DND-41 (cell line): ENCODE measurements around the gene PRXL2B.

Source experiments
- ATAC-seq: fragments of 200-7000 bp; cut with Tn5 transposase; 3 replicates; pipeline ENCODE4 v1.9.1; 2021; ENCODE audit warnings: low read depth; ENCODE audit not compliant: insufficient read depth
- DNase-seq: peaks from one replicate; pipeline ENCODE4 v3.0.0-alpha.2; 2020
- H2AFZ ChIP-seq: 2 replicates; pipeline ENCODE4 v1.6.0; 2012; ENCODE audit warnings: low read depth, low read length
- H3K27ac ChIP-seq: 2 replicates; pipeline ENCODE4 v1.5.1; 2012; ENCODE audit warnings: low read length, inconsistent platforms
- H3K27me3 ChIP-seq: fragments of 200-600 bp; sonication (generic); 2 replicates; pipeline ENCODE4 v1.6.0; 2012; ENCODE audit warnings: low read length, mild to moderate bottlenecking, inconsistent platforms; ENCODE audit not compliant: insufficient read depth, poor library complexity
- H3K36me3 ChIP-seq: 2 replicates; pipeline ENCODE4 v1.5.1; 2012; ENCODE audit warnings: low read length, inconsistent platforms; ENCODE audit not compliant: insufficient read depth
- H3K4me1 ChIP-seq: 2 replicates; pipeline ENCODE4 v1.5.1; 2012; ENCODE audit warnings: mild to moderate bottlenecking, low read length; ENCODE audit not compliant: insufficient read depth
- H3K4me2 ChIP-seq: 2 replicates; pipeline ENCODE4 v1.6.0; 2012; ENCODE audit warnings: mild to moderate bottlenecking, moderate library complexity, low read length, inconsistent platforms; ENCODE audit not compliant: insufficient read depth
- H3K4me3 ChIP-seq, 2 experiments: fragments of 200-600 bp in 1 of 2; shearing (Covaris generic) in 1 of 2; 2 replicates each; pipeline ENCODE4 v1.5.1; 2012 to 2016; ENCODE audit warnings: inconsistent platforms in 2 of 2, low read length in 2 of 2, mild to moderate bottlenecking in 2 of 2, low read depth in 1 of 2, moderate library complexity in 1 of 2
- H3K79me2 ChIP-seq: 2 replicates; pipeline ENCODE4 v1.6.0; 2012; ENCODE audit warnings: low read length, inconsistent platforms; ENCODE audit not compliant: insufficient read depth
- H3K9ac ChIP-seq: 2 replicates; pipeline ENCODE4 v1.6.0; 2012; ENCODE audit warnings: low read depth, mild to moderate bottlenecking, inconsistent platforms, low read length, moderate library complexity
- H3K9me3 ChIP-seq: 2 replicates; pipeline ENCODE4 v1.5.1; 2012; ENCODE audit warnings: low read length, moderate library complexity, mild to moderate bottlenecking, inconsistent platforms; ENCODE audit not compliant: insufficient read depth, severe bottlenecking
- H4K20me1 ChIP-seq: 2 replicates; pipeline ENCODE4 v1.6.0; 2012; ENCODE audit warnings: low read length; ENCODE audit not compliant: insufficient read depth
- EZH2 ChIP-seq: IDR thresholded peaks from 3 replicates; pipeline ENCODE4 v1.6.1; 2012; ENCODE audit warnings: borderline replicate concordance, low read depth, mild to moderate bottlenecking, moderate library complexity, low read length, inconsistent platforms; ENCODE audit not compliant: severe bottlenecking
- TF ChIP-seq, protein P1 (sequence below): IDR thresholded peaks from 2 replicates; pipeline ENCODE4 v1.5.1; 2012; ENCODE audit warnings: borderline replicate concordance, low read length, moderate library complexity, mild to moderate bottlenecking; ENCODE audit not compliant: poor library complexity, severe bottlenecking; ENCODE audit errors: extremely low read depth

Gene PRXL2B

DNA sequence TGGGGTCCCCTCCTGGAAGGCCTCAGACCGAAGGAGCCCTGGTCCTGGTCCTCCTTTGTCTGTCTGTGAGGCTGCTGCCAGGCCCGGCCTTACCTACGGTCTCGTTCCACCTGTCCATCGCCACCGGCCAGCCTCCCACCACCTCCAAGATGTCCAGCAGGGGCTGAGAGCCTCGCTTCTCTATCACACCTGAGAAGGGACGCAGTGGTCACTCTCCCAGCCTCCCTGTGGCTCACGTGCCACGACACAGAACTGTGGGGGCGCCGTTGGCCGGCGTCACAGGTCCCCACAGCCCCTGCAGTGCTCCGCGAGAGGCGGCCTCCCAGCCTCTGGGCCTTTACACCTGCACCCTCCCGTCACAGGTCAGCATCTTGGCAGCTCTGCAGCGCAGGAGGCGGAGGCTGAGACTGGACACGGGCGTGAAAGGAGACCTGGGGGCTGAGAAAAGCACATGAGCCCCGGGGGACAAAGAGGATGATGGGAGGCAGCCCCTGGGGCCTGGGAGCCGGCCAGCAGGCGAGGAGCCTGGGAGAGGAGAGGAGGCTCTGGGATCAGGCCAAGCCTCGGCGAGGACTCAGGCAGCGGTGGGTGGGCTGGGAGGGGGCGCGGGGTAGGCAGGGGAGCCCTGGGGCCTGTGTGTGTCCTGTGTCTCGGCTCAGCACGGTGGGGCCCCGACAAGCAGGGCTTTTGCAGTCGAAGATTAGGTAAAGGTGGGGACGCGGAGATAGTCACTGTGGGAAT lies 20.5 kb downstream of the PRXL2B start:
- H3K4me1 ChIP-seq = no peaks in the 10 kb centered on the region
- no peaks in the 10 kb centered on the region for H4K20me1 ChIP-seq
- no peak overlapping the region for H3K4me3 ChIP-seq
- H3K27ac ChIP-seq = no peak overlapping the region
- H3K9ac ChIP-seq = no peak overlapping the region
- DNase-seq (no peak), ATAC-seq (no peak)
- TF ChIP-seq EZH2 = no peak
- TF ChIP-seq, protein P1, sequence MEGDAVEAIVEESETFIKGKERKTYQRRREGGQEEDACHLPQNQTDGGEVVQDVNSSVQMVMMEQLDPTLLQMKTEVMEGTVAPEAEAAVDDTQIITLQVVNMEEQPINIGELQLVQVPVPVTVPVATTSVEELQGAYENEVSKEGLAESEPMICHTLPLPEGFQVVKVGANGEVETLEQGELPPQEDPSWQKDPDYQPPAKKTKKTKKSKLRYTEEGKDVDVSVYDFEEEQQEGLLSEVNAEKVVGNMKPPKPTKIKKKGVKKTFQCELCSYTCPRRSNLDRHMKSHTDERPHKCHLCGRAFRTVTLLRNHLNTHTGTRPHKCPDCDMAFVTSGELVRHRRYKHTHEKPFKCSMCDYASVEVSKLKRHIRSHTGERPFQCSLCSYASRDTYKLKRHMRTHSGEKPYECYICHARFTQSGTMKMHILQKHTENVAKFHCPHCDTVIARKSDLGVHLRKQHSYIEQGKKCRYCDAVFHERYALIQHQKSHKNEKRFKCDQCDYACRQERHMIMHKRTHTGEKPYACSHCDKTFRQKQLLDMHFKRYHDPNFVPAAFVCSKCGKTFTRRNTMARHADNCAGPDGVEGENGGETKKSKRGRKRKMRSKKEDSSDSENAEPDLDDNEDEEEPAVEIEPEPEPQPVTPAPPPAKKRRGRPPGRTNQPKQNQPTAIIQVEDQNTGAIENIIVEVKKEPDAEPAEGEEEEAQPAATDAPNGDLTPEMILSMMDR = no peak
- no peaks in the 10 kb centered on the region for H3K9me3 ChIP-seq
- no peak overlapping the region for H3K4me2 ChIP-seq
- no peaks in the 10 kb centered on the region for H3K79me2 ChIP-seq
- H3K27me3 ChIP-seq = no peaks in the 10 kb centered on the region
- H2AFZ ChIP-seq = no peak overlapping the region
- no peaks in the 10 kb centered on the region for H3K36me3 ChIP-seq

DNA sequence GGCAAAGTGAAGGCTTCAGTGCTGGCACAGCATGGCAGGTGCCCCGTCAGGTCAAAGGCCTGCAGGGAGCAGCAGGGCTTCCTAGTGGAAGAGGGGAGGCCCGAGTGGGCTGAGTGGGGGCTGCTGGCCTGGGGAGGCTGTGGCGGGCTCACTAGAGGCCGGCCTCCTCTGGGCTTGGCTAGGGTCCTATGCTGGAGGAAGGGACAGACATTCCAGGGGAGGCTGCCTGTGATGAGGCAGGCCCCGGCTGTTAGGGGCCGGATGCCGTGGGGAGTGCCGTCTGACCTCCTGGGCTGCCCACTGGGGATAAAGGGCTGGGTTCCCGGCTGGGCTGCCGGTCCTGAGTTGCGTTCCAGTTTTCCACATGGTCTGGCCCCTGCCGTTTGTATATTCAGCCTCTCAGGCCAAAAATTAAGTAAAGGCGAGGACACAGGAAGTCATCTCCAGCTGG lies 21.1 kb downstream of the PRXL2B start:
- TF ChIP-seq EZH2 = no peak
- TF ChIP-seq, protein P1 = no peak
- no peaks in the 10 kb centered on the region for H3K9me3 ChIP-seq
- no peak overlapping the region for H3K27ac ChIP-seq
- H4K20me1 ChIP-seq = no peaks in the 10 kb centered on the region
- H2AFZ ChIP-seq = no peak overlapping the region
- H3K36me3 ChIP-seq = no peaks in the 10 kb centered on the region
- H3K79me2 ChIP-seq = no peaks in the 10 kb centered on the region
- no peak overlapping the region for H3K4me2 ChIP-seq
- DNase-seq (no peak), ATAC-seq (no peak)
- no peak overlapping the region for H3K9ac ChIP-seq
- H3K4me3 ChIP-seq = no peak overlapping the region
- no peaks in the 10 kb centered on the region for H3K4me1 ChIP-seq
- H3K27me3 ChIP-seq = no peaks in the 10 kb centered on the region

DNA sequence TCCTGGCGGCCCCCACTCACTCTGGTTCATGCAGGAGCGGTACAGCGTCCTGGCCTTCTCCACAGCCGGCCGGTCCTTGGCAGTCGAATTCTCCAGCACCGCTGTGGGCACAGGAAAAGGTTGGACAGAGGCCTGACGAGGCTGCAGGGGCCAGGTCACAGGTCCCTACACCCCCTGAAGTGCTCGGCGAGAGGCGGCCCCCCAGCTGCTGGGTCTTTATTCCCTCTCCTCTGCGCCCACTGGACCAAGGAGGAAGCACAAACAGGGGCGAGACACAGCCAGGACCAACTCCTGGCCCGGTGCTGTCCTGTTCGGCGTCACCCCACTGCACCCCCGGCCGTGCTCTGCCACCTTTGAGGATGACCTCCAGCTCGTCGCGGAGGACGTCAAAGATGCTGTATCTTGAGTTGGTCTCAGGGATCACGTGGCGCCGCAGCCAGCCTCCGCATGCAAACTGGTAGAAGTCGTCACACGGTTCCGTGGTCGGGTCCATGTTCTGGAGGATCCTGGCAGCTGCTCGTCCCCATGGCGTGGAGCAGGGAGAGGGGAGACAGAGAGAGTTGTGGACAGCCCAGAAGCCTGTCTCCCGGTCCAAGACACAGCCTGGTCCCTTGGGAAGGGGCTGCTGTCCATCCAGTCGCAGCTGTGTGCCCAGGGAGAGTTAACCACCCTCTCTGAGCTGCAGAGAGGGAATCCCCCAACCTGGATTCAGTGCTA lies 22.9 kb downstream of the PRXL2B start:
- no peaks in the 10 kb centered on the region for H3K36me3 ChIP-seq
- no peak overlapping the region for H3K4me2 ChIP-seq
- no peak overlapping the region for H2AFZ ChIP-seq
- DNase-seq (no peak), ATAC-seq (no peak)
- H3K4me1 ChIP-seq = no peaks in the 10 kb centered on the region
- no peaks in the 10 kb centered on the region for H4K20me1 ChIP-seq
- TF ChIP-seq, protein P1 = no peak
- TF ChIP-seq EZH2 = no peak
- H3K79me2 ChIP-seq = no peaks in the 10 kb centered on the region
- H3K27ac ChIP-seq = no peak overlapping the region
- H3K9me3 ChIP-seq = peaks cover 2% of the 10 kb centered on the region
- no peak overlapping the region for H3K4me3 ChIP-seq
- H3K9ac ChIP-seq = no peak overlapping the region
- H3K27me3 ChIP-seq = no peaks in the 10 kb centered on the region
